Common myeloid progenitor, CD34-positive (primary cell): ENCODE results near the gene CC2D1B.

ENCODE experiments used
- CTCF ChIA-PET: fragments of 350-600 bp; sonication (Branson Sonifier 250); formaldehyde crosslinking; loops from one replicate; lab custom pipeline; 2021; ENCODE audit warnings: antibody characterized with exemption; lab: Charles Lee
- POLR2A ChIA-PET: fragments of 350-600 bp; sonication (Branson Sonifier 250); formaldehyde crosslinking; loops from one replicate; lab custom pipeline; 2021; ENCODE audit warnings: antibody characterized with exemption; lab: Charles Lee
- DNase-seq, 3 donors: peaks; one replicate each; pipeline versions ENCODE4 v3.0.0 to v3.0.0-alpha.2; 2013
- H3K27ac ChIP-seq, 2 experiments: 1 replicate in 1 of 2; 2 replicates in 1 of 2; pipeline ENCODE4 v1.7.0; 2013; ENCODE audit warnings: inconsistent platforms in 2 of 2, low read length in 2 of 2, mild to moderate bottlenecking in 2 of 2, low read depth in 1 of 2, moderate library complexity in 1 of 2; ENCODE audit not compliant: severe bottlenecking in 2 of 2, insufficient read depth in 1 of 2, poor library complexity in 1 of 2
- H3K27me3 ChIP-seq, 5 experiments: replicated peaks in 2 of 5; 1 replicate in 3 of 5; 2 replicates in 2 of 5; pipeline versions ENCODE4 v1.6.1 to v1.7.0; 2013; ENCODE audit warnings: low read length in 4 of 5, mild to moderate bottlenecking in 2 of 5, moderate library complexity in 2 of 5, inconsistent platforms in 1 of 5; ENCODE audit not compliant: insufficient read depth in 5 of 5, control insufficient read depth in 4 of 5
- H3K36me3 ChIP-seq, 4 experiments: 1 replicate in 2 of 4; 2 replicates in 2 of 4; pipeline versions ENCODE4 v1.6.1 to v1.7.0; 2013; ENCODE audit warnings: low read length in 3 of 4, control low read depth in 1 of 4, mild to moderate bottlenecking in 1 of 4; ENCODE audit not compliant: control insufficient read depth in 4 of 4, insufficient read depth in 4 of 4
- H3K4me1 ChIP-seq, 4 experiments: 1 replicate in 3 of 4; 2 replicates in 1 of 4; pipeline versions ENCODE4 v1.6.1 to v1.7.1; 2013; ENCODE audit warnings: low read length in 3 of 4, mild to moderate bottlenecking in 3 of 4, control low read depth in 1 of 4, inconsistent platforms in 1 of 4, moderate library complexity in 1 of 4; ENCODE audit not compliant: control insufficient read depth in 4 of 4, insufficient read depth in 4 of 4; ENCODE audit errors: control extremely low read depth in 1 of 4
- H3K4me3 ChIP-seq, 7 experiments: 1 replicate in 4 of 7; 2 replicates in 3 of 7; pipeline versions ENCODE4 v1.5.1 to v1.7.0; 2013; ENCODE audit warnings: mild to moderate bottlenecking in 7 of 7, low read length in 6 of 7, moderate library complexity in 6 of 7, inconsistent platforms in 2 of 7, low read depth in 2 of 7, control low read depth in 1 of 7; ENCODE audit not compliant: insufficient read depth in 4 of 7, control insufficient read depth in 1 of 7; ENCODE audit errors: extremely low read depth in 1 of 7
- H3K9me3 ChIP-seq, 5 experiments: 1 replicate in 4 of 5; 2 replicates in 1 of 5; pipeline versions ENCODE4 v1.6.1 to v1.7.1; 2013; ENCODE audit warnings: low read length in 4 of 5, mild to moderate bottlenecking in 2 of 5, inconsistent platforms in 1 of 5, low read depth in 1 of 5, moderate library complexity in 1 of 5; ENCODE audit not compliant: control insufficient read depth in 4 of 5, insufficient read depth in 2 of 5; ENCODE audit errors: control extremely low read depth in 1 of 5
- WGBS: methylation state at CpG from one replicate; pipeline ENCODE4 v1.1.5; 2013; ENCODE audit not compliant: insufficient coverage; 5-methylcytosine and 5-hydroxymethylcytosine counted together

The CC2D1B gene

GRCh38 chr1:52306227-52307006 is 59.6 kb downstream of the CC2D1B start:
- POLR2A ChIA-PET, result no interaction called here
- Histone ChIP-seq H3K4me1 (no peaks in the 10 kb centered on the region), H3K4me3 (no peak overlapping the region), H3K27ac (no peak overlapping the region), H3K9me3 (no peaks in the 10 kb centered on the region), H3K27me3 (no peaks in the 10 kb centered on the region), H3K36me3 (no peaks in the 10 kb centered on the region)
- WGBS, result 94% methylated on average over 8 of the region's 11 CpGs
- DNase-seq, result no peak
- CTCF ChIA-PET, result no interaction called here

- Histone ChIP-seq H3K9me3 (no peaks in the 10 kb centered on the region), H3K36me3 (no peaks in the 10 kb centered on the region), H3K27ac (no peak overlapping the region), H3K4me1 (no peaks in the 10 kb centered on the region), H3K4me3 (no peak overlapping the region), H3K27me3 (no peaks in the 10 kb centered on the region)
- POLR2A ChIA-PET, result no interaction called here
- 98% methylated on average over 11 of the region's 13 CpGs for WGBS
- no peak for DNase-seq
- CTCF ChIA-PET, result no interaction called here
Observed at GRCh38 chr1:52305417-52306226, 60.4 kb downstream of the CC2D1B start.
